ENCODE data around the gene METAP1.
A peak's percentile ranks its signal among the peaks of the same experiment; 100 is the strongest.
"Not testable (repeated sequence)": the region's sequence is repeated elsewhere in the genome, so short reads cannot be mapped to it uniquely, and the experiment has no call there.

METAP1 gene

GRCh38 chr4:98995183-98996055, at the start of gene METAP1:
METAP1 (plus strand) TSS chr4:98995721; CDS start chr4:98995754, 33 bp downstream.
- DNase-seq = peak; percentile 85

DNA sequence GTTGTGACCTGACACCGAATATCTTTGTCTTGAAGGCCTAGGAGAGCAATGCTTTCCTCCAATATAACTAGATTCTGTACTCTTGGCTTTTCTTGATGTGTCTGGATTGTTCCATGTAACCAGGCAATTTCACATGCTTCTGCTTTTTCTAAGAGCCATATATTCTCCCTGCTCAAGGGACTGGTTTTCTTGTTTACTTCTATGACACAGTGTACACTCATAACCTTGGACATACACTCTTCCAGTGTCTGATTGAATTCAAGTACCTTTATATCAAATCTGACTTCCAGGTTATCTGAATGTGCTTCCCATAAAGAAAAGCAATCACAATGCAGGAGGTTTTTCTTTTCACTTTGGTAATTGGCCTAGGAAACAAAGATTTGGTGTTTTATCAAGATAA, 49.2 kb upstream of the METAP1 start:
- no peak for DNase-seq

DNA sequence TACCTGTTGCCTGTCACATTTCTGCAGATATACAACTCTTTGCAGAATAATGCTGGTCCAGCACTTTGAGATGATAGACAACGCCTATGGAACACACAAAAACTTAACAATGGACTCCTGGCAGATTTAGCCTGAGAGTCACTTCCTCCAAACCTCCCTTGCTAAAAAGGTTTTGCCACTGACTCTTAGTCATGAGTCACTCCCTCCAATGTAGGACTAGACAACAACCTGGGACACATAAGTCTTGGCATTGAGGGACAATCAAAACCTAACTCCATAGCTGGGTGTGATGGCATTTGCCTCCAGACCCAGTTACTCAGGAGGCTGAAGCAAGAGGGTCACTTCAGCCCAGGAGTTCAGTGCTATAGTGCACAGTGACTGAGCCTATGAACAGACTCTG, 44.6 kb upstream of the METAP1 start:
- no peak for DNase-seq

GRCh38 chr4:98951710-98952109, 43.8 kb upstream of the METAP1 start:
- DNase-seq = no peak

- no peak for DNase-seq
These were observed 40.3 kb upstream of the METAP1 start for GRCh38 chr4:98955229-98955628.

DNA sequence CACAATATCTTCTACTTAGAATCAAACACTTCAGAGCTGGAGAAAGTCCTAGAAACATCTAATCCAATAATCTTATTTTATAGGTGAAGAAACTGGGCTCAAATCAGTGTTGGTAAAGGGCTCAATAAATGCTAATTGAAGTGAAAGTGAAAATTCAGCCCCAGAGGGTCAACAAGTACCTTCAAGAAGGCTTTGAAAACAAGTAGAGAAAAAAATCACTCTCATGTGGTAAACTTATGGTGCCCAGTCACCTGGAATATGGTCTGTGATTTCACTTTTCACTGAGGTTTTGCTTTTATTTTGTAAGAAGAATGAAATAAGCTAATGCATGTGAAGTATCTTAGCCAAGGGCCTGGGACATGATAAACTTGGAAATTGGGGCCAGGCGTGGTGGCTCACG, 37.5 kb upstream of the METAP1 start:
- DNase-seq = no peak

GRCh38 chr4:98959411-98959810, 36.1 kb upstream of the METAP1 start:
- DNase-seq = no peak

DNA sequence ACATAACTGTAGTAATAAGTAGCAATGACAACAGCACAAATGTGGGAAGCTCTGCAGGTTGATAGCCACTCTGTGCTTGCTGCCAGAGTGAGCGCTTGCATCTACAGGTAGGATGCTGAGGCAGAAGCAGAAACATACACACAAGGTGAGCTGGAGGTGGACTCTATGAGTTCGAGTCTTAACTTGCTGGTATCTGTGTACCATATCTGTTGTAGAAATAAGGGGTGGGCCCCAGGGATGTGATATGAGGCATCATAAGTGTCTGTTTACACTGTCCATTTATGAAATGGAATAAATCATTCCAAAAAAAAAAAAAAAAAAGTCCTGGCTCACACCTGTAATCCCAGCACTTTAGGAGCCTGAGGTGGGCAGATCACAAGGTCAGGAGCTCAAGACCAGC, 33.8 kb upstream of the METAP1 start:
- no peak for DNase-seq

DNA sequence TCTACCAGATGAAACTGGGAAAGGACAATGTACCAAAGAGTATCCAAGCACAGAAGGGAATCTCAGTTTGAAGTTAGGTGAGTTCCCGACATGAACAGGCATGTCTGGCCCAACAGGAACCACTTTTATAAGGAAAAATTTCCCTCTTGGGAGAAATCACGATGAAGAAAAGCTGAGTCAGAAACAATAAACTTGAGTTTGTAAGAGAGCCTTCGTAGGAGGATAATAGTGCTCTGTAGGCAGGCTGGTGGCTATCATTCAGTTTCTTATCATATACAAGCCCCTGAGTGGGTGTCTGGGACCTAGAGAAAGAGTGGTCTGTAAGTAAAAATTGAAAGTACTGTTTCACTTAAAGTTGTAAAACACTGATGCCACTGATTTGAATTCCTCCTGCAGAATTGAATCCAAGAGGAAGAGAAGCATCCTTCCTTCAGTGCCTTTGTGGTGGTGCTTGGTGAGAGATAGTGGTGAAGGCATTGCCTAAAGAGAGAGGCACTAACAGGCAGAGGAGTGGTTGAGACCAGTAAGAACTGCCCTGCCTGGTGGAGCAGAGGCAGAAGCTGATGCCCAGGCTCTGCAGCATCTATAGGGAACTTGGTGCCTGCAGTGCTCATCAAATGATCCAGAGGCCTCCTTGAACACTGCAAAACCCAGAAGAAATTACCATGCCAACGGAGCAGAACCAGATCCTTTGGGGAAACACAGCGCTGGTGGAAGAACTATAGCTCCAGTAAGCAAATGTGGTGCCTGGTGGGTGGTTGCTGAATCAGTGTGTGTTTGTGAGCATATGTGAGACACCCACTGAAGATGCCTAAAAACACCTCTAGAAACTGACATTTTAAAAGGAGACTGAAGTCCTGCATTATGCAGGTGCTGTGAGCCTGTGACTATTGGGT, 31.7 kb upstream of the METAP1 start:
- DNase-seq = no peak

GRCh38 chr4:98966926-98967325, 28.6 kb upstream of the METAP1 start:
- no peak for DNase-seq

DNA sequence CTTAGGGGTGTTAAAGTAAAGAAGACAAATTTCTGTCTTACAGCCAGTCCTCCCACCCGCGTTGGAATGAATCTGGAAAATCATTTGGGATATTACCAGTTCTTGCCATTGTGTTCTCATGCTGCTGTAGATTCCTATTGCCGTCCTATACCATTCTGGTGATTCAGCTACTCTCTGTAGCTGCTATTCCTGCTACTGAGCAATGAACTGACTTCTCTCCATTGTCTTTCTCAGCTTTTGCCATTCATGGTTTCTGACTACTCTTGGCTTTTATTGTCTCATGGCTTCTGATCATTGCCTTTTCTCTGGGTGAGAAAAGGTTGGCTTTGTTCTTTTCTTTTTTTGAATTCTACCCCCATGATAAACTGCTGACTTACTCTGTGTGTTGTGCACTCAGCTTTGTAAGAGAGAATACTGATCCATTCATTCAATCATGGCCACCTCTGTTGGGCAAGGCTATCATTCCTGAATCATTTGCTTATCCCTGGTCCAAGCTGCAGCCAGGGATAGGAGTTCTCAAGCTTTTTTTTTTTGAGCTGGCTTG, 27.7 kb upstream of the METAP1 start:
- DNase-seq = no peak

- no peak for DNase-seq
These were observed 25.4 kb upstream of the METAP1 start for GRCh38 chr4:98969878-98970785.

GRCh38 chr4:98976716-98977115, 18.8 kb upstream of the METAP1 start:
- DNase-seq = no peak

- no peak for DNase-seq
These were observed 18.0 kb upstream of the METAP1 start for GRCh38 chr4:98977557-98977956.

DNA sequence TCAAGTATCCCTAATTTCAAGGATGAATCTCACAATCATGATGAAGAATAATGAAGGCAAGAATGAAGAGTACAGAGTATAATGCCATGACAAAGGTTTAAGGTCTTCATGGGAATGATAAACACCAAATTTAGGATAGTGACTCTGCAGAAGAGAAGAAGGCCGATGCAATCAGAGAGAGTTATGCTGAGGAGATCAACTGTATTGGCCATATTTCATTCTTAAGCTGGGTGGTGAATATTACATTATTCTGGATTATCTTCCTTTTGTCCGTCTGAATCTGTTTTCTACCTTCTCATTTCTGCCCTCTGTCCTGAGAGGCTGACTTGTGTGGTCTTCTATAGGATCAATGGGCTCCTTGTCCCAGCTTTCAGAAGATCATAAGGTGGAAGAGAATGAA, 7.8 kb upstream of the METAP1 start:
- no peak for DNase-seq

DNA sequence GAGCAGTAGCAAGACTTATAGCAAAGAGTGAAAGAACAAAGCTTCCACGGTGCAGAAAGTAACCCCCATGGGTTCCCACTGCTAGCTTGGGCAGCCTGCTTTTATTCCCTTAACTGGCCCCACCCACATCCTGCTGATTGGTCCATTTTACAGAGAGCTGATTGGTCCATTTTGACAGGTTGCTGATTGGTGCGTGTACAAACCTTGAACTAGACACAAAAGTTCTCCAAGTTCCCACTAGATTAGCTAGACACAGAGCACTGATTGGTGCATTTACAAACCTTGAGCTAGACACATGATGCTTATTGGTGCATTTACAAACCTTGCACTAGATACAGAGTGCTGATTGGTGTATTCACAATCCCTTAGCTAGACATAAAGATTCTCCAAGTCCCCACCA, 2.7 kb upstream of the METAP1 start:
- DNase-seq = not testable (repeated sequence)

DNA sequence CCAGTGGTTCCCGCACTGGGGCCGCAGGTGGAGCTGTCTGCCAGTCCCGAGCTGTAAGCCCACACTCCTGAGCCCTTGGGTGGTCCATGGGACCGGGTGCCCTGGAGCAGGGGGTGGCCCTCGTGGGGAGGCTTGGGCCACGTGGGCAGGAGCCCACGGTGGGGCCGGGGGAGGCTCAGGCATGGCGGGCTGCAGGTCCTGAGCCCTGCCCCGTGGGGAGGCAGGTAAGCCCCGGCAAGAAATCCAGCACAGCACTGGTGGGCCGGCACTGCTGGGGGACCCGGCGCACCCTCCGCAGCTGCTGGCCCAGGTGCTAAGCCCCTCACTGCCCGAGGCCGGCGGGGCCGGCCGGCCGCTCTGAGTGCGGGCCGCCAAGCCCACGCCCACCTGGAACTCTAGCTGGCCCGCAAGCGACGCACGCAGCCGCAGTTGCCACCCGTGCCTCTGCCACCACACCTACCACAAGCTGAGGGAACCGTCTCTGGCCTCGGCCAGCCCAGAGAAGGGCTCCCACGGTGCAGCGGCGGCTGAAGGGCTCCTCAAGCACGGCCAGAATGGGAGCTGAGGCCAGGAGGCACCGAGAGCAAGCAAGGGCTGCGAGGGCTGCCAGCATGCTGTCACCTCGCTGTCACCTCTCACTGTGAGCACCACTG, 2.0 kb upstream of the METAP1 start:
- DNase-seq = no peak

GRCh38 chr4:98994474-98995182, 893 bp upstream of the METAP1 start:
- DNase-seq = no peak

- peak; percentile 6 for DNase-seq
These were observed 689 bp downstream of the METAP1 start for GRCh38 chr4:98996056-98996764.

- DNase-seq = no peak
These were observed 1.2 kb downstream of the METAP1 start for GRCh38 chr4:98996765-98997068.

DNA sequence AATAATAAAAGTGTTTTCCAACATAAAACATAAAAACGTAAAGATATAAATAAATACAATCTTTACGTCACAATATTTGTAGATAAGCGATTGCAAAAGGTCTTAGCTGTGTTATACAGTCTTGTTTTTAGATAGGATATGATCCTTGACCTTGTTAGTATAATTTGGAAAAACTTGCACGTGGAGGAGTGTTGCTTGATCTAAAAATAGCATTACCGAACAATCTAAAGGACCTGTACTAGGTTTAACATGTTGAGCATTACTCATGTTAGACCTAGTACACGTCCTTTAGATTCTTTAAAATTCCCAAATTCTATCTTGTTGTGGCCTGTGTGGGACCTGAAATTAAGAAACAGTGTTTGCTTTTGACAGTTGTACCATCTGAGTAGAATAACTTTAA, 1.6 kb downstream of the METAP1 start:
- DNase-seq = no peak

Data from NCI-H2171 treated with DMSO at 0.1 percent for 48 hours (cell line).